NCI-H82 (cell line): Measurements from ENCODE around the gene SYNE1.

Experiments
- DNase-seq: peaks from one replicate; lab custom pipeline; 2025; lab: John Stamatoyannopoulos, UW

The SYNE1 gene

GRCh38 chr6:152273638-152274037 is 363.5 kb downstream of the SYNE1 start:
- peak; percentile 98 for DNase-seq

DNA sequence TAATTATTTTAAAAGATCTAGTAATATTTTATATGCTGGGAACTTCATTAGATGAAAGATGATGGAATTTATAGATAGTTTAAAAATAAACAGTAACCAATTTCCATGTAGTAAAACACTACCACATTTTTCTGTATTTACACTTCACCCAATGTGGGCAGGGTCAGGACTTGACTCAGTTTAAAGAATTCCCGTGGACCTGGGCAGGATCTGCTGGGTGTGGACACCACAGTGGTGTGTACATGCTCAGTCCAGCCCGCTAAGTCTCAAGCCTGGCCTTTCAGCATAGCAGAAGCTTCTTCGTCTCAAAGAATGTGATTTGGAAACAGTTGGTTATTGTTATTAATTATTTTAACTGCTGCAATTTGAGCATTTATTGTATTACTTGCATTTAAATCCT is 364.2 kb downstream of the SYNE1 start:
- no peak for DNase-seq

DNA sequence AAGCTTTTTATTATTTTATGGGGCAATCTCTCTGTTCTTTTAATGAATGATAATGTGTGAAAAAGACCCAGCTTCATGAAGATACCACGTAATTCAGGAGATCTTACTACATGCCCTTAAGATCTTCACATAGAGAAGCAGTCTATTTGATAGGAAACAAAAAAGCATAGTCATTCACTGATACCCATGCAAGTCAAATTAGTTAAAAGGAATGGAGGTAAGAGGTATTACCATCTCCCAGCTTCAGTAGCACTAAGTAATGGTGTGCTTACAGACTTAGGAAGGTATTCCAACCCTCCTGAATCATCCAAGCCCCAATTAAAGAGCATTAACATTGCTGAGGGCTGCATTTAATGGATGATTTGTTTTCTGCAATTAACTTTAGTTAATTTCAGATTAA is 364.7 kb downstream of the SYNE1 start:
- peak; percentile 77 for DNase-seq

DNA sequence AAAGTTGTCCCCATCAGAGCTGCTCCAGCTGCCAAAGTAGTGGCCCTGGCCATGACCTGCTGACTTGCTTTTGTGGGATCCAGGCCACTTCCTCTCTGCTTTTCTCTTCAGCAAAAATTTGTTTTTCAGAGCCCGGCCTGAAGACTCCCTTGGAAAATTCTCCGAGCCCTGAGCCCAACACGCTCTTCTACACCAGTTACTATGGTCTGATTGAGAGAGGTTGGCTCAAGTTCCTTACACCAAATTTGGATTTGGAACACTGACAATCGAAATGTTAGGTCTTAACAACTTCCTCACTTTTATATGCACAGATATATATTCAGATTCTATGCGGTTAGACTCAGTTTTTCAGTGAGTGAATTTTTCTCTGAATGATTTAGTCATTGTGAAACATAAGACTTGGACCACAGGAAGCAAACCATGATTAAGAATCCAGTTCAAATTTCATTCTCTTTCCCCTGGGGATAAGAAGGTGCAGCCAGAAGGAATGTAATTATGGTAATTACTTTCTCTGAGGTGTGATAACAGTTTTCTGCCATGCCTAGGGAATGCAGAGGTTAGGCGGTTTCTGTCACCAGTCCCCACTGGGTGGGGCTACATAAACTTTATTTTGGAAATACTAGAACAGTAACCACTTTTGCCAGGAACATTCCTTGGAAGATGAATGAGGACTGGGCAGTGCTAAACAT is 365.2 kb downstream of the SYNE1 start:
- peak; percentile 58 for DNase-seq

DNA sequence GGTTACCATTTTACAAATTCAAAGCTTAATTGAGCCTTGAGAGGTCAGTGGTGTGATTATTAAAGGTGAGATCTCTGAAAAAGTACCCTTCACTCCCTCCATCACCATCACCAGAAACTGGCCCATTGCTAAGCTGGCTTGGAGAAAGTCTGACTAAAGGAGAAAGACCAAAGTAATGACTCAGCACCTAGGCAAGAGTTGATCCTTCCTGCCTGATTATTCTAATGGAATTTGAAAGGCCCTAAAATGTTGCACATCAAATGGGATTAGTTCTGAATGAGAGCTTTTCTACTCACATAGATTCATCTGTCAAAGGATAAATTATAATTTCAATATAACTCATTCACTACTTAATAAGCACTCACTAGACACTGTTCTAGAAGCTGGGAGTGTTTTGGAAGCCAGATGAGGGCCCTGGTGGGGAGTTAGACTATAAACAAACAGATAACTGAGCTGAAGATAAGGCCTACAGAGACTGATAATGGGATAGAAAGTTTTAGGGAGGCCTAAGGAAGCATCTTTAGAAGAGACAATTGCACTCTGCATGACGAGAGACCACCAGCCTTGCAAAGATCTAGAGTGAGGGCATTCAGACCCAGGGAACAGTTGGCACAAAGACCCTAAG is 366.7 kb downstream of the SYNE1 start:
- peak; percentile 89 for DNase-seq

- no peak for DNase-seq
These were observed 368.2 kb downstream of the SYNE1 start for GRCh38 chr6:152268846-152269442.

DNA sequence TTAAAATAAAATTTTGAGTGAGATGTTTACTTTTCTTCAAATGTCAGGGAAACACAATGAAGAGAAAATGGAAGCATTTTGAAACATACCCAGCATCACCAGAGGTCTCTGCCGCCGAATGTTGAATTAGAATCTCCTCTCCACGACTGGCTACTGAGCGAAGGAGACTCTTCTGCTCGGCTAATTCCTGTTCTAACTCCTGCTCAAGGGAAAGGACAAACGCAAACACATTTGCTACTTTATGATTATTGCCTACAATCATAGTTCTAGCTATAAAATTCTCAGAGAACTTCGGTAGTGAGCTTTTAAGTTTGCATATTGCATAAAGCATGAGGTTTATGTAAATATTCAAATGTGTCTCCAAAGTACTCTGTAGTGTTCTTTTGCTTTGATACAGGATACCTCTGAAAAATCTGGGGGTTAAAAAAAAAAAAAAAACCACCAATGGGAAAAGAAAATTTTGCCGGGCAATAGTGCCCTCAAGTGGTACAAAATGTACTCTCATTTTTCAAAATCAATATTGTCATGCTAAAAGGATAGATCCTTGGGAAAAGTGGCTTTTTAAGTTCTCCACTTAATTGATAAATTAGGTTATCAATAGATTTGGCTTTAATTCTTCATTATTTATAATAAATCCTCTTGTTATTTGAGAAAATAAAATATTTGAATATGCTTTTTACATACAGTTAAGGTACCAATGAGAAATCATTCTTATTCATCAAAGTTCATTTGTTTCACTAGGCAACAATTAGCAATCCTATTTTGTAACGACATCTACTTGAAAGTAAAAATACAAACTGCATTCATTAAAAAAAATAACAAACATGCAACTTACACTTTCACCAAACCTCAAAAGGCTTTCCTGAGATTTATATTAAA is 369.0 kb downstream of the SYNE1 start:
- DNase-seq = peak; percentile 59

GRCh38 chr6:152265651-152266050 is 371.5 kb downstream of the SYNE1 start:
- no peak for DNase-seq

DNA sequence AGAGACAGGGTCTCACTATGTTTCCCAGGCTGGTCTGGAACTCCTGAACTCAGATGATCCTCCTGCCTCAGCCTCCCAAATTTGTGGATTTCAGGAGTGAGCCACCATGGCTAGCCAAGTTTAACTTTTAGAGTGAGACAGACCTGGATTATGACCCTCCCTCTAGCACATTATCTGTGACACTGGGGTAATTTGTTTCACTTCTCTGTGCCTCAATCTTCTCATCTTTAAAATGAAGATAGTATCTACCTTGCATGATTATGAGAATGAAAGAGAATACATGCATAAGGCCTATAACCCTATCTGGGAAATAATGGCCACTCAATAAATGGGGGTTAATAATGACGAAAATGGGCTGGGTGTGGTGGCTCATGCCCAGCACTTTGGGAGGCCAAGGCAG is 373.6 kb downstream of the SYNE1 start:
- DNase-seq = no peak

DNA sequence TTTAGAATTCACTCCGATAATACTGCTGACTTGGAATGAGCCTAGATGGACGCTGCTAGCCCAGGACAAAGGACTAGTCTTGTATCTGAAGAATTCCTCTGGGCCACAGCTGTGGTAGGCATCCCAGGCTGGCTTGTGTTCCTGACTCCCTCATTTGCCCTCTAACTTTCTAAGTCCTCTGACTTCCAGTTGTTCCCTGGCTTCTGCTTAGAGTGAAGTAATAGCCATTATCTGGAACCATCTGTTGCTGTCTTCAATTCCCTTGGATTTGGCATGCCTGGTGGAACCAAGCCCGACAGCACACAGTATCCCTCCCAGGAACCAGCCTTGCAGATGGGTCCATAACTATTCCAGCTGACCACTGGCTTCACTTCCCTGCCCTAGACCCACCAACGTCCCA is 376.0 kb downstream of the SYNE1 start:
- DNase-seq = no peak

DNA sequence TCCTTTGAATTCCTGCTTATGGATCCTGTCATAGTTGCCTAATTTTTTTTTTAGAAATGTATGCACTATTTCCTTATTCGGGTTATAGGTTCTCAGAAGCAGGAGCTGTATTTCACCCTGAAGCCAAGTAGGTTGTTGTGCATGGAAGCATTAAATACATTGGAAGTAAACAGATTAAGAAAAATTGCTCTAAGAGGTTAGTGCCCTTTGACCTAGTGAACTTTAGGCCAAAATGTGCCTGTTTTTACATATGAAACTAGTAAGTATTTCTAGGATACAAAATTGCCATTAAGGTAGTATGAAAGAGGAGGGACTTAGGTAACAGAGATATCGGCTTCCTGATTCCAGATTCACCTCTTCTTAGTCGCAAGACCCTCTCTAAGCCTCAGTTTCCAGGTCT is 377.9 kb downstream of the SYNE1 start:
- no peak for DNase-seq

- no peak for DNase-seq
These were observed 379.6 kb downstream of the SYNE1 start for GRCh38 chr6:152257581-152257980.

DNA sequence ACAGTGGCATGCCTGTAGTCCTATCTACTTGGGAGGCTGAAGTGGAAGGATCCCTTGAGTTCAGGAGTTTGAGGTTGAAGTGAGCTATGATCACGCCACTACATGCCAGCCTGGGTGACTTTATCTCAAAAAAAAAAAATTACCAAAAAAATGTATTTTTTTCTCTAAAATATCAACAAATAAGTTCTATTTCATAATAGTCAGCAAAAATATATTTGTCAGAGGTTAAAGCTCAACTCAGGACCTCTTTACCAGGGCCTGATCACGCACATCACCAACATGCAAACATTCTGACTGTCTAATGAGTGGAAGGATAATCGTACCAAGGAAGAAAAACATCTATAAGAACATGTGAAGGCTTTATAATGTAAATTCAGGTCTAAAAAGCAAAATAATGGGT is 387.0 kb downstream of the SYNE1 start:
- no peak for DNase-seq

- no peak for DNase-seq
These were observed 388.2 kb downstream of the SYNE1 start for GRCh38 chr6:152248980-152249379.

DNA sequence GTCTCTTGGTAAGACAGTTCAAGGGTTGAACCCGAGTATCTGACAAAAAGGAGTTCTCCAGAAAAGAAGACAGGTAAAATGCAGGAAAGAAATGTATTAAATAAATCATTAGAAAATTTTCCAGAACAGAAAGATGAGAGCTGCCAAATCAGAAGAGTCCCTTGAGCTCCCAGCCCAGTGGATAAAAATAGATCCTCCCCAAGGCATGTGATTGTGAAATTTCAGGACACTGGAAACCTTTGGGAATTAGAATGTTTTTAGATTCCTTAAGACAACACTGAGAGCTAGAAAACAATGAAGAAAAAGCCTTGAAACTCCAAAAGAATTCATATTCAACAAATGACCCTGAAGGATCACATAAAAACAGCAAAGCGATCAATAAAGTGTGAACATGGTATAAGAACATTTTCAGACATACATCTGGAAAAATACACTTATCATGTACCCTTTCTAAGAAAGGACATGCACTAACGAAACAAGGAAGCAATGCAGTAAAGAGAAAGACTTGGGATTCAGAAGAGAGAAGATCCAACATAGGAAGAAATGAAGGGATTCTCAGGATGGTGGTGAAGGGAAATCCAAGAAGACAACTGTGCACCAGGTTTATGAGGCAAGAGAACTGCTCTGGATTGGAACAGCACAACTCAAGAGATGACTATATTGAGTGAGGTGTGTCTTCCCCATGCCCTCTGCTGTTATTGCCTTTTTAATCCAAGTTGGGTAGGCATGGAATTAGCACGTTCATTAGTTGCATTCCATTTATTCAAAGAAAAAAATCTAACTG is 390.4 kb downstream of the SYNE1 start:
- DNase-seq = no peak

DNA sequence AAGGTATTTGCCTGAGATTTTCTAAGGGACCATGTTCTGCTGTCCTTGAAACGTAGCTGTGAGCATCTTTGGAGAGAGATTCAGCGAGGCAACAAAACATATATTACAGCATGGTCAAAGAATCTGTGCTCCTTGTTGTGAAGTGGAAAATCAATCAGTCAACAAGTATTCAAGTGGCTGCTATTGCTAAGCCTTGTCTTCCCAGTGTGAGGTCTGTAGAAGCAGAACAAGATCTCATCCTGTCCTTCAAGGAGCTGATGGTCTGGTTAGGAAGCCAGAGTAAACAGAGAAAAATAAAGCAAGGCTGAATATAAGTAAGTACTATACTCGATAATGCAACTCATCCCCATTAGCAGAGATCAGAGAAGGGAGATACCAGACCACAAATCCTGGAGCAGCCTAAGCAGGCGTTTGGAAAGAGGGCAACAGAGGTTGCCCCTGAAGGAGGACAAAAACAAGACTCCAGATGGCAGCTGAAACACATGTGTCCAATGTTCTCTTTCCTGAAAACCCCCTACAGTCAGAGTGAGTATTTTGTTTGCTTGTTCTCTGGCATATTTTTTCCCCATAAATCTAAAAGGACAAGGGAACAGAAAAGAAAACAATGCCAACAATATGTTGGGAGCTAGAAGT is 392.0 kb downstream of the SYNE1 start:
- DNase-seq = peak; percentile 81

- no peak for DNase-seq
These were observed 396.0 kb downstream of the SYNE1 start for GRCh38 chr6:152241013-152241766.

DNA sequence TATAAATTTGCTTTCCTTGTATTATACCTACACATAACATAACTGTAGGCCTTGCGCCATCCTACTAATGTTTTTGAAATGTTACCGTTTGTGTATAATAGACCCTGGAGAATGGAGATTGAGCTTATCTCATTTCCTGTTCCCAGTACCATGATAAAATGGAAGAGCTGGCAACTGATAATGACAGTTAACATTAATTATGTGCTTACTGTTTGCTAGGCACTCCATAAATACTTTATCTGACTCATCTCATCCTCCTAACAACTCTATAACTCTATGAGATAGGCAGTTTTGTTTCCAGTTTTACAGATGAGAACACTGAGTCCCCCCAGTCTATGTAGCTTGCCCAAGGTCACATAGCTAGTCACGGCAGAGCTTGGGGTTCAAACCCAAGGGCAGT is 396.7 kb downstream of the SYNE1 start:
- DNase-seq = no peak

DNA sequence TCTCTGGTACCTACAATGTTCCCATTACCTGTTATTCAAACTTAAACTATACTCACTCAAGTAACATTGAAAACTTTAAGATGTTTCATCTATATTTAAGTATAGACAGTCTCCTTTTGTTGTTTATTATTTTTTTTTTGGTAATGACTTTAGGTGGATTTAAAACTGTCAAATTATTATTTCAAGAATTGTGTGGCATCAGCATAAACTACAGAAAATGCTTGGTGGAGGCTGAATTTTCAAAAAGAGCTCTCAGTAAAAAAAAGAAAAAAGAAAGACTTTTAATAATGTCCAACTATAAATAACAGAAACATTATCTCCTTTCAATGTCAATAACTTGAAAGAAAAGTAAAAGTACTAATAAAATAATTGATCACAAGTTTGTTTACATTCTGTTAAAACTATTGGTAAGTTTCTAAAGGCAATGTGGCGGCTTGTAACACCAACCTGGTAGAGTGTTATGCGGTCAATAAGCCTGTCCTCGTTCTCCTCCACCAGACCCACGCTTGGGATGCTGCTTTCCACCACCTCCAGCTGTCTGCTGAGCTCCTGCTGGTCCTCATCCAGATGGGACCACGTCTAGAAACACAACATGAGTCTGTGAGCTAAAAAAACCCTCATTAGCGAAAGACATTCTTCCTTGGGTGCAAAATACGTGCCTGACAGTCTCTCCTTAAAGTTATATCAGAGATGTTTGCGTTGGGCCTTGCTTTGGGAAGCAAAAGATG is 400.6 kb downstream of the SYNE1 start:
- DNase-seq = no peak
